Hematopoietic multipotent progenitor cell treated with erythropoietin and hydrocortisone succinate and interleukin-3 and kit ligand, for 8 days (in vitro differentiated cells): ENCODE results near the gene PCBP3.
"Not testable (repeated sequence)": the region's sequence is repeated elsewhere in the genome, so short reads cannot be mapped to it uniquely, and the experiment has no call there.

Experiments
- DNase-seq: peaks from one replicate; pipeline ENCODE4 v3.0.0-alpha.2; 2015

The PCBP3 gene

DNA sequence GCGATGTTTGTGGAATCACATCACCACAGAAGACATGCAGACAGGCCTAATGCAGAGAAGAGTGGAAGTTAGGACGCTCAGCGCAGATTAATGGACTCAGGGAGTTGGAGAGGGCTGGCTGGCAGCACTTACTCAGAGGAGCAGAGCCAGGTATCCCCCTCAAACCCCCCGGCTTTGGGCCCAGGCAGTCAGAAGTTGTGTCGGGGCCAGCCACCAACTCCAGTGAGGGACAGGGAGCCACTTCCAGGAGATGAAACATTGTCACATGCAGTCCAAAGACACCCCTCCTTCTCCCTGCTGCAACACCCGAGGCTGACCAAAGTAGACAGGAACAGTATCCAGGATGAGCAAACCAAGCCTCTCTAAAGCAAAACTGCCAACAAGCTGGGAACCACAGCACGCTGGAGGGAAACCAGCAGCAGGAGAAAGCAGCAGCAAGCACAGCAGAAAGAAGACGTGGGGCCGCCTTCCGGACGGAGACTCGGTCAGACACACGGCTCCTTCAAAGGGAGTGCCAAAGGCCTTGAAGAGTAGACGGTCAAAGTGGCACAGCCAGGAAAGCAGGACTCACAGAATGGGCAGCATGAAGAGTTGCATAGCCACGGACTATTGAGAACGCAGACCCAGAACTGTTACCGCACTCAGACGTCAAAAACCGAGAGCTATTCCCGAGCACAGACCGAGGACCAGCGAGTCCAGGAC lies 149.3 kb downstream of the PCBP3 start:
- no peak for DNase-seq

DNA sequence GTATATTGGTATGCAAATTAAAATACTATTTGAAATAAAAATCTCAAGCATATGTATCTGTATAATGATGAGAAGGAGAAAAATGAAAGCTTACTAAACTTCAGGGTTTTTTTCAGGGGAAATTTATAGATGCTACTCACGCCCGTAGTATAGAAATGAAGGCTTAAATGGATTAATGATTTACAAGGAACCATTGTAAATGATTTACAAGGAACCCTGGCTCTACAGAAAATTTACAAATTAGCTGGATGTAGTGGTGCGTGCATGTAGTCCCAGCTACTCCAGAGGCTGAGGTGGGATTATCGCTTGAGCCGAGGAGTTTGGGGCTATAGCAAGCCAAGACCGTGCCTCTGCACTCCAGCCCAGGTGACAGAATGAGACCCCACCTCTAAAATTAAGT lies 150.5 kb downstream of the PCBP3 start:
- DNase-seq, result no peak

DNA sequence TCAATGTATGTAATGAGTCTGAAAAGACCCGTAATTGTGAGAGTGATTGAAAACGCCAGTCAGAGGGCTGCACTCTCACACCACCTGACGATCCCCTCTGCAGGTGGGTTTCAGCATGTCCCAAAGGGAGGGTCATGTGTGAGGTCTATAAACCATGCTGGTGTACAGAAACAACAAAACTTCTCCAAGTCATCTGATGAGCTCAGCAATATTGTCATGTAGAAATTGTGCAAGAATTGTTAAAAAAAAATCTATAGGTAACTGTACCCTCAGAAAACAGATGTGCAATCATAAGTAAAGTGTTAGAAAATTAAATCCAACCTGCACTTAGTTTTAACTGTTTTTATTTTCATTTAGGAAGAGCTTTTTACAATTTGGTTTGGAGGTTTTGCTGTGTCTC lies 152.5 kb downstream of the PCBP3 start:
- DNase-seq, result no peak

DNA sequence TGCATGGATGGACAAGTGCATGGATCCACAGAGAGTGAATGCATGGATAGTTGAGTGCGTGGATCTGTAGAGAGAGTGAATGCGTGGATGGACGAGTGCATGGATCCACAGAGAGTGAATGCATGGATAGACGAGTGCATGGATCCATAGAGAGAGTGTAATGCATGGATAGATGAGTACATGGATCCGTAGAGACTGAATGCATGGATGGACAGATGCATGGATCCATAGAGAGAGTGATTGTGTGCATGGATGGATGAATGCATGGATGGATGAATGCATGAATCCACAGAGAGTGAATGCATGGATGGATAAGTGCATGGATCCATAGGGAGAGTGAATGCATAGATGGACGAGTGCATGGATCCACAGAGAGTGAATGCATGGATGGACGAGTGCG lies 153.8 kb downstream of the PCBP3 start:
- DNase-seq, result no peak

DNA sequence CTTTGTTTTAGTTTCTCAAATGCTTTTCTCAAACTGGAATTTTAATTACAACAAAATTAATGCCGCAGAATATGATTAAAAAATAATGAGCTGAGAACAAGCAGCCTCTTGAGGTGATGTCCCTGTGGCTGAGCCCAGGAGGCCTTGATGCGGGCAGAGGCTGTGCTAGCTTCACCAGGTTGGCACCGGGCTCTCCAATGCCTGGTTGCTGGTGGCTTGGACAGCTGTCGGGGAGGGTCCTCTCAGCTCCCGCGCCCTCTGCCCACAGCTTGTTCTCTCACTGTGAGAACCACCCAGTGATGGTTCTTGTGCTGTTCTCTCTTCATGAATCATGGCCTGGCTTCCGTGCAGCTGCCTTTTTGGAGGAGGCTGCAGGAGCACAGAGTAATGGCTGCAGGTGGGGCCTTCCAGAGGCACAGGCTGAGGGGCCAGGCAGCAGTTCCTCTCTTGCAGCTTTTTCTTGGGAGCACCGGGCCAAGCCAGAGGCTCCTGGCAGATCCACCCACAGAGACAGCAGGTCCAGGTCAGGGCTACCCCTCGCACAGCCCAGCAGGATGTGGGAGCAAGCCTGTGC lies 156.3 kb downstream of the PCBP3 start:
- DNase-seq, result no peak

DNA sequence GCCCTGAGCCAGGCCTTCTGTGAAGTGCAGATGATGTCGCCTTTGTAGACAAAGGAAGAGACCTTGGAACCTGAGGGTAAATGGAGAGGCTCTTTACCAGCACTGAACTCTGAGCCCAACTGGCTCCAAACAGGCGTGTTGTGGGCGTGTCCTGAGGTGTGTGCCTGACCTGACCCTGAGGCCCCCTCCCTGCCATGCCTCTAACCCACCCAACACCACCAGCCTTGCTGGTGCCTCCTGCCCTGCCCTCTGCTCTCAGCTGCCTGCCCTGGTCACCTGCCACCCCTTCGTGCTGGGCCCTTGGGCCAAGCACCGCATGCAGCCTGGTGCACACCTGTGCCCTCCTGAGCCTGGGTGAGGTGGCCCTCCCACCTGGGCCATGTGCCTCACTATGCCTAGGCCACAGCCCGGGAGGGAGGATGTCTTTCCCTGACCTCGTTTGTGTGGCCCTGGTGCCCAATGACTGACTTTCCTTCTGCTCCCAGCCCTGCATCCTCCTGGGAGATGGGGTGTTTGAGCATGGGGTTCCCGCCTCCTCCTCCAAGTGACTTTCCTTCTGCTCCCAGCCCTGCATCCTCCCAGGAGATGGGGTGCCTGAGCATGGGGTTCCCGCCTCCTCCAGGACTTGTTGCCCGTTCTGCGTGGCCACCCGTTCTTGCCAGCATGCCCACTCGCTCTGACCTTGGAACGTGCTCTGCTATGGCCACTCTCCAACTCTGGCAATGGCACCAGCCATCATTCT lies 157.0 kb downstream of the PCBP3 start:
- DNase-seq, result no peak

DNA sequence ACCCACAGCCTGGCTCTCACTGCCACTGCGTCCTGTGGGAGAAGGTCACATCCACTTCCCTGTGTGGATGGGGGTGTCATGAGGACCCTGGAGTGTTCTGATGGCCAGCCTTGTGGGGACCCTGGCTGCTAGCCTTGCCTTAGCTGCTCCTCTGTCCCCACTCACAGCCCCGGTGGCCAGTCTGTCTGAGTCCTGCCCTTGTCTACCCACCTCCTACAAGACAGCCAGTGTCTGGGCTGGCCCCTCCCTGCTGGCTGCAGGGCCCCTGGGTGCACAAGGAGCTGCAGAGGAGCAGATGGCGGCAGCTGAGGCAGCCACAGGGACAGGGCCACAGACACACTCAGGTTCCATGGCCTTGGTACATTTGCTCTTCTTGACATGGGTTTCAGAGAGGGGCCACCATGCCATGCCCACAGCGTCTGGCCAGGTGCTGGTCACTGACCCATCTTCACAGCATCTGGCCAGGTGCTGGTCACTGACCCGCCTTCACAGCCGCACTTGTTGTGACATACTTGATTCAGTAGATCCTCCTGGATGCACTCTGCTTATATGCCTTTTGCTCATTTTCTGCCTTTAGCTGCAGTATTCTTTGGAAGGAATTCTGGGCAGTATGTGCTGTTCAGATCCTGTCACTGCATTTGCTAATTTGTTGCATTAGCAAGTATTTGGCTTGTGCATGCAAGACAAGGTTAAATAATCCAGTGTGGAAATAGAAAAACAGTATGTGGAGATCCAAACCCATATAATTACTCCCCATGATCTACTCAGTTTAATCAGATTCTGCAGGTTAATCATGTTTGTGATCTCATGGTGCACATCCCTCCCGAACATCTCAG lies 157.8 kb downstream of the PCBP3 start:
- DNase-seq, result no peak

DNA sequence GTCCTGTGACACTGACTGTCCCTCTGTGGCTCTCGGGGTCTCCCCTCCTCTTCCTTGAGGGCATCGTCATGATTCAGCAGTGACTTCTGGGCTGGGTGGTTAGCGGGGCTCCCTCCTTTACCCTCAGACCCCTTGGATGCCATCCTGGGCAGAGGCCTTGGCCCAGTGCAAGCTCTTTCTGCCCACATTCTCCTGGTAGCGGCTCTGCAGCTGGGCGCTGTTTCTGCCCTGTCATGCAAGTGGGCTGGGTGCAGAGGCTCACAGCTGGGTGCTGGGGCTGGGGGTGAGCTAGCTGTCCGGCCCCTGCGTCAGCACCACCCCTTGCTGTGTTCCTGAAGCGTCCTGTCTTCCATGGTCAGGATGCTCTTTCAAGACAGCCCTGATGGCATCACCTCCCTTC lies 158.5 kb downstream of the PCBP3 start:
- no peak for DNase-seq

DNA sequence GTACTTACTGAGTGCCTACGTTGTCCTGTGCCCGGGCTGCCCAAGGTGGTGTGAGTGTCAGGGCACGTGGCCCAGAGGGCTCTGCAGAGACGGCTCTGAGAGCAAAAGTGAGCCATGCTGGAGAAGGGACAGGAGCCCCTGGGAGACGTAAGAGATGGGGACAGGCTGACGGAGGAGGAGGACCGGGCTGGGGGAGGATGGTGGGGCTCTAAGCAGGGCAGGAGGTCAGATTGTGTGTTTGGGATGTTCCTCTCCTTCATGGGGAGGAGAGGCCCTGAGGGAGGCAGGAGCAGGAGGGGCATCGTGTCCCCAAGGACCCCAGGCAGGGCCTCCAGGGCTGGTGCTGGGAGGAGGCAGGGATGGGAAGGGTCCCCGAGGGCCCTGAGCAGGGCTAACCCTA lies 158.9 kb downstream of the PCBP3 start:
- no peak for DNase-seq

DNA sequence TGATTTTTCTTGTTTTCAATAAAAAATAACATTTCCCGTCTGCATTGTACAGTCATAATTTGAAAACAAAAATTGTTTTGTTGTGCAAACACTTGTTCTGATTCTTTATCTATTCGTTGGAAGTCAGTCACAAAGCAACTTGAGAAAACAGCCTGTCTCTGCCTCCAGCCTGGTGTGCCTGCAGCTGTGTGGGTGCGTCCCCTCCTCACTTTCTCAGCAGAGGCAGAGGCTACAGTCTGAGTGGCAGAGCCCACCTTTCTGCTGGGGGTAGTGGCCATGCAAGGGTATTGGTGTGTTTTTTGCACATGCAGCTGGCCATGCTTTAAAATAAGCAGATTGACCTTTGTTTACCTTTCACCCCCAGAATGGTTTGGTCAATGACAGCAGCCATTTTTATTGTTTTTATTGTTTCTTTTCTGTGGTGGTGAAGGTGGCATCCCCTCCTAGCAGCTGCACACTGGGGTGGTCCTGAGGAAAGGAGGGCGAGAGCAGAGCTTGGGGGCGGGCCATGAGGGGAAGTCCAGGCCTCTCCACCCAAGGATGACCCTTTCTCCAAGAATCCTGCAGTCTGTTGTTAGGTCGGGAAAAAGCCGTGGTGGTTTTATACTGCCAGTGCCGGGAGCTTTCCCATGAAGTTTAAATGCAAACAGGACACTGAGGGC lies 159.6 kb downstream of the PCBP3 start:
- DNase-seq, result no peak

DNA sequence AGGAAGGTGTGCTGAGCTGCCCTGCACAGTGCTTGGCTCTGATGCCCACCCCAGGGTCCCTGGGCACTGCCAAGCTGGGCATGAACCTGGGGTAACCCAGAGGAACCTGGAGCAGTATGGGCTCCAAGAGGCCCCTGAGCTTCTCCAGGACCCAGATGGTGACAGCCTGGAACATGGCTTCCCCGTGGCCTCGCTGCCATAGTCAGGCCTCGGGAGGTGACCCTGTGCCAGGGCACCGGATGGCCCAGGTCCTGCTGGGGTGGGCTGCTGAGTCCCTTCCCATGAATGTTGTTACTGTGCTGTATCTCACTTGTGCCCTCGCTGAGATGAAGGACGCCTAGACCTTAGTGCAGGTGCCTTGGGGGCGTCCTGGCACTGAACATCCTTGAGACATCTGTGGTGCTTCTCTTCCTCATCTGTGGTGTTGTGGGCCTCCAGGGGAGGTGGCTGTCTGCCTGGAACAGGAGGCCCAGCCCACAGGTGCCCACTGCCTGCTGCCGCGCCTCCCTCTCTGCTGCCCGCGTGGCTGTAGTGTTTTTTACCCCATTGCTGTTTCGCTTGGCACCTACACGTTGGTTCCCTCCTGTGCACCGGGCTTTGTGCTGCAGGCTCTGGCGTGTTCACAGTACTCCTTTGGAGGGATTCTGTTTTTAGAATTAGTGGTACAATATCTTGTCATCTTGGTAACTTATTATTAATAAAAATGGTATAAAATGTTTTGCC lies 160.3 kb downstream of the PCBP3 start:
- no peak for DNase-seq

DNA sequence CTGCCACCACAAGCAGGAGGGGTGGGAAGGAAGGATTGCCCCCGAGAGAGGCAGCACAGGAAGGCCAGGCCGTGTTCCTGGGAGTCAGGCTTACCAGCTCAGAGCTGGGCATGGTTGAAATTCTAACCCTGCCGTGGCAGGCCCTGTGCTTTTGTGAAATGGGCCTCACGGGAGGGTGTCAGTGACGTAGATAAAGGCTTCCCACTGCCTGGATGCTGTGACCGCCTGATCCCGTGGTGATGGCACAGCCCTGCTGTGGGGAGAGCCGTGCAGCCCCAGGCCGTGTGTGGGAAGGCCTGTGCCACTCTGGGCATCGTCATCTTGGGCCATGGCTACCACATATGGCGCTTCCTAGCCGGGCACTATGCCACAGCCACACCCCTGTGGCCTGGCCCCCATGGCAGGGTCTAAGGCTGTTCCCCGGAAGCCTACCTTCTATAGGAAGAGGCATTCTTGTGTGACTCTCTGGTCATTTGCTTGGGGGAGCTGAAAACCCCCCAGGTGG lies 161.3 kb downstream of the PCBP3 start:
- DNase-seq, result no peak

DNA sequence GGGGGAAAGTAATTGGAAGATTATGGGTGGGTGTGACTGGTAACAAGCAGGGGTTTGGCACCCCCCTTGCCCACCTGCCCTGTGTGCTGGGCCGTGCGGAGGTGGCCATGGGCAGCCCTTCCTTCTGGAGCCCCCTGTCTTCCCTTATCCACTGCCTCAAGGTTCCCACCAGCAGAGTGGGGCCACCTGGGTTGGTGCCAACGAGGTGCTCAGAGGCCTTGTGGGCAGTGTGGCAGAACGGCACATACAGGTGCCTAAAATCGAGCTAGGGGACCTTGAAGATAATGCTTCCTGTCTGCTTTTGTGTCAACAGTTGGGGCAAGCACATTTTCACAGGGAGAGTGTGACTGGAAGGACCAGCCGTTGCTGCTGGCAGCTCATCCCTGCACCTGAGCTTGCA lies 161.8 kb downstream of the PCBP3 start:
- no peak for DNase-seq

DNA sequence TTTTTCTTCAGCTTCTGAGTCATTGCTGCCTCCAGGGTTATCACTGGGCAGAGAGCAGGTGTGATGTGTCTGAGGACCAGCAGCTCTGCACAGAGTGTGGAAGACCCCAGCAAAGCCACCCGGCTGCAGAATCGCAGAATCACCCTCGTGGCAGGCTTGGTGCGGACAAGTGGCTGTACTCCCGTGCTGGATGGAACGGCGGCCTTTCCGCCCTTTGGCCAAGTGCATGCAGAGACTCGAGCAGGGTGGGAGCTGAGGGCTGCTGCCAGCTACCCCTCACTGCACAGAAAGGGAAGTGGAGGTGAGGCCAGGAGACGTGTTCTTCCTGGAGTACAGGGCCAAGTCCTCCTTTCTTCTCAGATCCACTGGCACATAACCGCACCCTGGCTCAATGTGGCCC lies 162.5 kb downstream of the PCBP3 start:
- DNase-seq, result no peak

DNA sequence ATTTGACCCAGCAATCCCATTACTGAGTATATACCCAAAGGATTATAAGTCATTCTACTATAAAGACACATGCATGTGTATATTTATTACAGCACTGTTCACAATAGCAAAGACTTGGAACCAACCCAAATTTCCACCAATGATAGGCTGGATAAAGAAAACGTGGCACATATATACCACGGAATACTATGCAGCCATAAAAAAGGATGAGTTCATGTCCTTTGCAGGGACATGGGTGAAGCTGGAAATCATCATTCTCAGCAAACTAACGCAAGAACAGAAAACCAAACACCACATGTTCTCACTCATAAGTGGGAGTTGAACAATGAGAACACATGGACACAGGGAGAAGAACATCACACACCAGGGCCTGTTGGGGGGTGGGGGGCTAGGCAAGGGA lies 165.1 kb downstream of the PCBP3 start:
- not testable (repeated sequence) for DNase-seq

DNA sequence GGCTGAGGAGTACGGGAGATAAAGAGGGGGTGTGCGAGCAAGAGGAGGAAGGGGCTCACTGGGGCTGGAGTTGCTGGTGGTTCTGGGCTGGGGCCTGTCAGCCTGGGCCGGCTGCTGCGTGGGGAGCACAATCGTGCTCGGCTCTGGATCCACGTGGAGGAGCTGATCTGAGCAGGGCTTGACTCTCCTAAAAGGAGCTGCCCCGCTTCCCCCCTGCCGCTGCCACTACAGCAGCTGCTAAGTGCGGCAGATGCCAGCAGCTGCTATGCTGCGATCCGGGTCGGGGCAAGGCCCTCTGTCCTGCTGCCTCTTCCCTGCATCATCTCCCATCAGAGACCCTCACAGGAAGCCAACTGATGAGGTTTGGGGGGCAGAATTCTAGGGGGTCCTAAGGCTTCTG lies 165.9 kb downstream of the PCBP3 start:
- no peak for DNase-seq

DNA sequence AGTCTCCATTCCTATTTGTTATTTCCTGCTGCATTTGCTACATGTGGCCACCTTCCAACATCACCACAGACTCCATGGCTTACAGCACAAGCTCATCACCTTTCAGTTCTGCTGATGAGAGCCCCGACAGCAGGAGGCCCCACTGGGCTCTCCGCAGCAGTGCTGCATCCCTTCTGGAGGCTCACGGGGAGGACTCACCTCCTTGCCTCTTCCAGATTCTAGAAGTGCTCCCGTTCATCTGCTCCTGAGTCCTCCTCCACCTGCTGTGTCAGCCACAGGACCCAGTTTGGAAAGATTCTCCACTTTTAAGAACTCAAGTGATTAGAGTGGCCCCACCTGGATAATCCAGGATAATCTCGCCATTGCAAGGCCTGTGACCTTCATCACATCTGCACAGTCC lies 167.6 kb downstream of the PCBP3 start:
- DNase-seq, result no peak

DNA sequence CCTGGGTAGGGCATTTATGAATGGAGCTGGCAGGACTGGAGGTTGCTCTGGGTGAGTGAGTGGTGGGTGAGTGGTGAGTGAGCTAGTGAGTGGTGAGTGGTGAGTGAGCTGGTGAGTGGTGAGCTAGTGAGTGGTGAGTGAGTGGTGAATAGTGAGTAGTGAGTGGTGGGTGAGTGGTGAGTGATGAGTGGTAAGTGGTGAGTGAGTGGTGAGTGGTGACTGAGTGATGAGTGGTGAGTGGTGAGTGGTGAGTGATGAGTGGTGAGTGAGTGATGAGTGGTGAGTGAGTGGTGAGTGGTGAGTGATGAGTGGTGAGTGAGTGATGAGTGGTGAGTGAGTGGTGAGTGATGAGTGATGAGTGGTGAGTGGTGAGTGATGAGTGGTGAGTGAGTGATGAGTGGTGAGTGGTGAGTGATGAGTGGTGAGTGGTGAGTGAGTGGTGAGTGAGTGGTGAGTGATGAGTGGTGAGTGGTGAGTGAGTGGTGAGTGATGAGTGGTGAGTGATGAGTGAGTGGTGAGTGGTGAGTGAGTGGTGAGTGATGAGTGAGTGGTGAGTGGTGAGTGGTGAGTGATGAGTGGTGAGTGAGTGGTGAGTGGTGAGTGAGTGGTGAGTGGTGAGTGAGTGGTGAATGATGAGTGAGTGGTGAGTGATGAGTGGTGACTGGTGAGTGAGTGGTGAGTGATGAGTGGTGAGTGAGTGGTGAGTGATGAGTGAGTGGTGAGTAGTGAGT lies 170.8 kb downstream of the PCBP3 start:
- DNase-seq, result not testable (repeated sequence)

DNA sequence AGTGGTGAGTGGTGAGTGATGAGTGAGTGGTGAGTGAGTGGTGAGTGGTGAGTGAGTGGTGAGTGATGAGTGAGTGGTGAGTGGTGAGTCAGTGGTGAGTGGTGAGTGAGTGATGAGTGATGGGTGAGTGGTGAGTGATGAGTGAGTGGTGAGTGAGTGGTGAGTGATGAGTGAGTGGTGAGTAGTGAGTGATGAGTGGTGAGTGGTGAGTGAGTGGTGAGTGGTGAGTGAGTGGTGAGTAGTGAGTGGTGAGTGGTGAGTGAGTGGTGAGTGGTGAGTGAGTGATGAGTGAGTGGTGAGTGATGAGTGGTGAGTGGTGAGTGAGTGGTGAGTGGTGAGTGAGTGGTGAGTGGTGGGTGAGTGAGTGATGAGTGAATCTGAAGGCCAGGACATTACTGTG lies 172.3 kb downstream of the PCBP3 start:
- not testable (repeated sequence) for DNase-seq

DNA sequence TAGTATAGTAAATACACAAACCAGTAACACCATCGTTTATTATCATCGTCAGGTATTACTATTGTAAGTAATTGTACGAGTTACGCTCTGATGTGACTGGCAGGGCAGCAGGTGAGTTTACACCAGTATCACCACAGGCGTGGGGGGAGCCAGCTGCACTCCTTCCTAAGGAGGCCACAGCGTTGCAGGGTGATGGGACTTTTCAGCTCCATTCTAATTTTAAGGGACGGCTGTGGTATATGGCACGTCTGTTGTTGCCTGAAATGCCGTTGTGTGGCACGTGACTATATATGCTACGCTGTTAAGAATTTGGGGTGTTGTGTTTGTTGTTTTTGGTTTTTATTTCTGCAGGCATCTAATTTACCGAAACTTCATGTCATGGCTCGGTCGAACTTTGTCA lies 173.3 kb downstream of the PCBP3 start:
- no peak for DNase-seq

DNA sequence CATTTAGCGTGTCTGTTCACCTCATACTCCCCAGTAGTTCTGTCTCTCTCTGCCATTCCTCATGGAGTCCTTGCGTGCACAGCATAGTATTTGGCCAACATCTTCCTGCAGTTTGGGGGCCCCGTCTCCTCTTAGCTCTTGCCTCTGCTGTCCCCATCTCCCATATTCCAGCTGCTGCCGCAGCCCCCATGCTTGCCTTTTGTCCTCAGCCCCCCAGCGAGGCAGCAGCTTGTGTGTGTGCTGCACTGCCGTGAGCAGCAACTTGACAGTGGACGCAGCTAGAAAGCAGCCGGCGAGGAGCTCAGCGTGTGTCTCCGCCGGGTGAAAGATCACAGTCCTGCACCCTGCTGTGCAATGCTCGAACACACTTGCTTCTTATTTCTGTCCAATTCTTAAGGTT lies 173.8 kb downstream of the PCBP3 start:
- no peak for DNase-seq
